ENCODE measurements around the gene TACR1. TPM values are rescaled to one million over a fixed set of nuclear protein-coding genes. Genes with fewer than 3 reads are reported as not detected.
"Not testable (repeated sequence)": the region's sequence is repeated elsewhere in the genome, so short reads cannot be mapped to it uniquely, and the experiment has no call there.

The TACR1 gene
- total RNA-seq, 4 donors from 2014 or later: 1.2 to 6.5 (median 2.7) TPM

- Histone ChIP-seq H3K27ac (replicated peaks in 1 of 4) (no peak overlapping the region), H3K36me3 (no peaks in the 10 kb centered on the region), H3K27me3 (no peaks in the 10 kb centered on the region), H3K4me1 (no peaks in the 10 kb centered on the region), H3K4me3 (no peak overlapping the region), H3K9me3 (no peaks in the 10 kb centered on the region)
- intact Hi-C loops (cut with DNase I): no loop called here
- DNase-seq (ENCODE audit: extremely low spot score): no peak
- TF ChIP-seq, protein P1, sequence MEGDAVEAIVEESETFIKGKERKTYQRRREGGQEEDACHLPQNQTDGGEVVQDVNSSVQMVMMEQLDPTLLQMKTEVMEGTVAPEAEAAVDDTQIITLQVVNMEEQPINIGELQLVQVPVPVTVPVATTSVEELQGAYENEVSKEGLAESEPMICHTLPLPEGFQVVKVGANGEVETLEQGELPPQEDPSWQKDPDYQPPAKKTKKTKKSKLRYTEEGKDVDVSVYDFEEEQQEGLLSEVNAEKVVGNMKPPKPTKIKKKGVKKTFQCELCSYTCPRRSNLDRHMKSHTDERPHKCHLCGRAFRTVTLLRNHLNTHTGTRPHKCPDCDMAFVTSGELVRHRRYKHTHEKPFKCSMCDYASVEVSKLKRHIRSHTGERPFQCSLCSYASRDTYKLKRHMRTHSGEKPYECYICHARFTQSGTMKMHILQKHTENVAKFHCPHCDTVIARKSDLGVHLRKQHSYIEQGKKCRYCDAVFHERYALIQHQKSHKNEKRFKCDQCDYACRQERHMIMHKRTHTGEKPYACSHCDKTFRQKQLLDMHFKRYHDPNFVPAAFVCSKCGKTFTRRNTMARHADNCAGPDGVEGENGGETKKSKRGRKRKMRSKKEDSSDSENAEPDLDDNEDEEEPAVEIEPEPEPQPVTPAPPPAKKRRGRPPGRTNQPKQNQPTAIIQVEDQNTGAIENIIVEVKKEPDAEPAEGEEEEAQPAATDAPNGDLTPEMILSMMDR (IDR thresholded peaks at IDR 0.05): no peak
- TF ChIP-seq EP300 (IDR thresholded peaks at IDR 0.05) (no peak), POLR2A (IDR thresholded peaks at IDR 0.05; ENCODE audit: low read depth) (no peak), POLR2AphosphoS5 (IDR thresholded peaks at IDR 0.05) (no peak)
- WGBS: 81% methylated on average over 8 of the region's 8 CpGs
These were observed 133.8 kb downstream of the TACR1 start for GRCh38 chr2:75065402-75066008.

GRCh38 chr2:75064691-75065396 lies 134.5 kb downstream of the TACR1 start:
- H3K36me3 ChIP-seq: no peaks in the 10 kb centered on the region
- intact Hi-C loops (cut with DNase I): no loop called here
- DNase-seq (ENCODE audit: extremely low spot score): no peak

DNA sequence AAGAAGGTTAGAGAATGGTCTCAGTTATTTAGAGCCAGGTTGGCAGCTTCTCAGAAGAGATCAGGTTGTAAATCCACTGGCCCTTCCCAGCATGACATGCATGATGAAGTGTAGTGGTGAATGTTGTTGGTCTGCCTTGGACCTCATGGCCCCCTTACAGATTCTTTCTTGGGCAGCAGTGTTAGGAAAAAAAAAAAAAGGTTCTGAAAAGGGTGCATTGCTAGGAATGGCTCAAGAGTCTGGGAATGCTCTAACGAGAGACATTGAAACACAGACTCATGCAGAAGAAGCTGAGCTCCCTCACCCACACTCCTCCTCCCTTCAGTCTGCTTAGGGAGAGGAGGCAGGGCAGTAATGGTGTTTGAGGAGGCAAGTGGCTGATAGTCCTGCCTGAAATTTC lies 135.4 kb downstream of the TACR1 start:
- Histone ChIP-seq H3K4me3 (no peak overlapping the region), H3K36me3 (no peaks in the 10 kb centered on the region), H3K4me1 (no peaks in the 10 kb centered on the region), H3K27me3 (no peaks in the 10 kb centered on the region), H3K9me3 (no peaks in the 10 kb centered on the region), H3K27ac (replicated peaks in 1 of 4) (no peak overlapping the region)
- intact Hi-C loops (cut with DNase I): no loop called here
- DNase-seq (ENCODE audit: extremely low spot score): no peak
- no peak for TF ChIP-seq POLR2A (IDR thresholded peaks at IDR 0.05; ENCODE audit: low read depth)
- TF ChIP-seq POLR2AphosphoS5 (IDR thresholded peaks at IDR 0.05): no peak
- TF ChIP-seq, protein P1 (IDR thresholded peaks at IDR 0.05): no peak
- TF ChIP-seq EP300 (IDR thresholded peaks at IDR 0.05): no peak
- 72% methylated on average over 1 of the region's 1 CpG for WGBS

More at GRCh38 chr2:75064691-75065396, 134.5 kb downstream of the TACR1 start:
- Histone ChIP-seq H3K4me3 (no peak overlapping the region), H3K9me3 (no peaks in the 10 kb centered on the region), H3K27ac (replicated peaks in 1 of 4) (no peak overlapping the region), H3K4me1 (no peaks in the 10 kb centered on the region), H3K27me3 (no peaks in the 10 kb centered on the region)
- 51% methylated on average over 8 of the region's 8 CpGs for WGBS
- TF ChIP-seq POLR2AphosphoS5 (IDR thresholded peaks at IDR 0.05) (no peak), EP300 (IDR thresholded peaks at IDR 0.05) (no peak), POLR2A (IDR thresholded peaks at IDR 0.05; ENCODE audit: low read depth) (no peak)
- TF ChIP-seq, protein P1 (IDR thresholded peaks at IDR 0.05): peak; percentile 32 to 65 (median 44)

GRCh38 chr2:75058427-75058826 lies 140.9 kb downstream of the TACR1 start:
- H3K4me3 ChIP-seq: no peak overlapping the region
- DNase-seq (ENCODE audit: extremely low spot score): no peak
- intact Hi-C loops (cut with DNase I): no loop called here
- WGBS: 86% methylated on average over 1 of the region's 1 CpG
- no peak overlapping the region for H3K27ac ChIP-seq (replicated peaks in 1 of 4)
- H3K36me3 ChIP-seq: no peaks in the 10 kb centered on the region
- no peaks in the 10 kb centered on the region for H3K4me1 ChIP-seq
- no peak for TF ChIP-seq EP300 (IDR thresholded peaks at IDR 0.05)
- TF ChIP-seq POLR2AphosphoS5 (IDR thresholded peaks at IDR 0.05): no peak
- no peaks in the 10 kb centered on the region for H3K9me3 ChIP-seq
- H3K27me3 ChIP-seq: no peaks in the 10 kb centered on the region

DNA sequence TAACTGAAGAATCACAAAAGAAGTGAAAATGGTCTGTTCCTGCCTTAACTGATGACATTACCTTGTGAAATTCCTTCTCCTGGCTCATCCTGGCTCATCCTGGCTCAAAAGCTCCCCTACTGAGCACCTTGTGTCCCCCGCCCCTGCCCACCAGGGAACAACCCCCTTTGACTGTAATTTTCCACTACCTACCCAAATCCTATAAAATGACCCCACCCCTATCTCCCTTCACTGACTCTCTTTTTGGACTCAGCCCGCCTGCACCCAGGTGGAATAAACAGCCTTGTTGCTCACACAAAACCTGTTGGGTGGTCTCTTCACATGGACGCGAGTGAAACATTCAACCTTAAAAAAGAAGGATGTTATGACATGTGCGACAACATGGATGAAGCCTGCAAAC lies 142.2 kb downstream of the TACR1 start:
- 93% methylated on average over 5 of the region's 5 CpGs for WGBS
- H3K9me3 ChIP-seq; H3K4me3 ChIP-seq; H3K27ac ChIP-seq (replicated peaks in 1 of 4); intact Hi-C loops (cut with DNase I); H3K4me1 ChIP-seq; H3K36me3 ChIP-seq; H3K27me3 ChIP-seq; DNase-seq (ENCODE audit: extremely low spot score): not testable (repeated sequence)
